HEK293 (cell line): ENCODE results near the gene PCDHGC5.

ENCODE experiments used
- CTCF ChIA-PET: fragments of 350-600 bp; formaldehyde crosslinking; extraction: SDS; loops from one replicate; lab custom pipeline; 2021; ENCODE audit warnings: antibody characterized with exemption; lab: Yijun Ruan, JAX
- POLR2A ChIA-PET: fragments of 300-600 bp; formaldehyde crosslinking; extraction: SDS; loops from one replicate; lab custom pipeline; 2020; ENCODE audit warnings: antibody characterized with exemption, inconsistent platforms; lab: Yijun Ruan, JAX
- H3K27ac ChIP-seq: fragments of 200-500 bp; sonication (Bioruptor generic); 2 replicates; pipeline ENCODE4 v1.5.1; 2014; ENCODE audit warnings: low read depth, low read length, control low read depth, inconsistent platforms; ENCODE audit errors: extremely low read depth
- H3K36me3 ChIP-seq, 2 experiments: fragments of 200-500 bp in 1 of 2; sonication (Bioruptor generic) in 1 of 2; 1 replicate in 1 of 2; 2 replicates in 1 of 2; pipeline ENCODE4 v1.5.1; 2014 to 2017; ENCODE audit warnings: inconsistent platforms in 2 of 2, low read length in 2 of 2; ENCODE audit not compliant: control insufficient read depth in 2 of 2, insufficient read depth in 1 of 2
- H3K4me1 ChIP-seq: fragments of 200-500 bp; sonication (Bioruptor generic); 2 replicates; pipeline ENCODE4 v1.5.1; 2014; ENCODE audit warnings: mild to moderate bottlenecking, low read length, inconsistent platforms; ENCODE audit not compliant: control insufficient read depth, insufficient read depth
- H3K4me3 ChIP-seq: 2 replicates; pipeline ENCODE4 v1.5.1; 2011; ENCODE audit warnings: low read depth, mild to moderate bottlenecking, control low read depth, low read length, moderate library complexity
- H3K9me3 ChIP-seq: fragments of 200-500 bp; sonication (Bioruptor generic); 2 replicates; pipeline ENCODE4 v1.5.1; 2014; ENCODE audit warnings: low read depth, low read length, inconsistent platforms; ENCODE audit not compliant: control insufficient read depth, insufficient read depth
- EGR2 ChIP-seq: fragments of 450-650 bp; formaldehyde crosslinking; IDR thresholded peaks from 2 replicates; pipeline ENCODE4 v1.5.1; 2016; ENCODE audit warnings: low read depth, missing biosample characterization, missing genetic modification characterization
- KLF8 ChIP-seq: fragments of 450-650 bp; formaldehyde crosslinking; IDR thresholded peaks from 2 replicates; pipeline ENCODE4 v1.5.1; 2016; ENCODE audit warnings: missing biosample characterization, missing genetic modification characterization
- OSR2 ChIP-seq: fragments of 450-650 bp; formaldehyde crosslinking; IDR thresholded peaks from 2 replicates; pipeline ENCODE4 v1.5.1; 2016; ENCODE audit warnings: missing biosample characterization, missing genetic modification characterization
- SP2 ChIP-seq: fragments of 450-650 bp; formaldehyde crosslinking; IDR thresholded peaks from 2 replicates; pipeline ENCODE4 v1.5.1; 2016; ENCODE audit warnings: missing biosample characterization, missing genetic modification characterization
- ZFHX2 ChIP-seq: fragments of 450-650 bp; formaldehyde crosslinking; conservative IDR thresholded peaks from 2 replicates; pipeline ENCODE4 v1.5.1; 2016; ENCODE audit warnings: missing biosample characterization, missing genetic modification characterization
- ZNF138 ChIP-seq: fragments of 450-650 bp; formaldehyde crosslinking; IDR thresholded peaks from 2 replicates; pipeline ENCODE4 v1.5.1; 2016; ENCODE audit warnings: missing biosample characterization, missing genetic modification characterization, borderline replicate concordance
- ZNF311 ChIP-seq: fragments of 450-650 bp; formaldehyde crosslinking; IDR thresholded peaks from 2 replicates; pipeline ENCODE4 v1.5.1; 2017; ENCODE audit warnings: missing biosample characterization, missing genetic modification characterization, borderline replicate concordance
- ZNF426 ChIP-seq: fragments of 450-650 bp; formaldehyde crosslinking; IDR thresholded peaks from 2 replicates; pipeline ENCODE4 v1.5.1; 2017; ENCODE audit warnings: missing biosample characterization, missing genetic modification characterization, mild to moderate bottlenecking, inconsistent platforms, moderate library complexity
- ZNF785 ChIP-seq: fragments of 450-650 bp; formaldehyde crosslinking; IDR thresholded peaks from 2 replicates; pipeline ENCODE4 v1.5.1; 2016; ENCODE audit warnings: missing biosample characterization, missing genetic modification characterization
- ZNF791 ChIP-seq: fragments of 450-650 bp; formaldehyde crosslinking; IDR thresholded peaks from 2 replicates; pipeline ENCODE4 v1.5.1; 2016; ENCODE audit warnings: missing biosample characterization, missing genetic modification characterization
- TF ChIP-seq, protein P1 (sequence below): fragments of 450-650 bp; formaldehyde crosslinking; IDR thresholded peaks from 2 replicates; pipeline ENCODE4 v1.5.1; 2017; ENCODE audit warnings: missing biosample characterization, mild to moderate bottlenecking, missing genetic modification characterization, moderate library complexity
- TF ChIP-seq, protein P2 (sequence below): fragments of 450-650 bp; formaldehyde crosslinking; IDR thresholded peaks from 2 replicates; pipeline ENCODE4 v1.5.1; 2016; ENCODE audit warnings: missing biosample characterization, missing genetic modification characterization
- TF ChIP-seq, protein P3 (sequence below): fragments of 450-650 bp; formaldehyde crosslinking; IDR thresholded peaks from 2 replicates; pipeline ENCODE4 v1.5.1; 2016; ENCODE audit warnings: missing biosample characterization, missing genetic modification characterization
- TF ChIP-seq, protein P4 (sequence below): fragments of 450-650 bp; formaldehyde crosslinking; IDR thresholded peaks from 2 replicates; pipeline ENCODE4 v1.5.1; 2016; ENCODE audit warnings: missing biosample characterization, missing genetic modification characterization, borderline replicate concordance

PCDHGC5 gene

DNA sequence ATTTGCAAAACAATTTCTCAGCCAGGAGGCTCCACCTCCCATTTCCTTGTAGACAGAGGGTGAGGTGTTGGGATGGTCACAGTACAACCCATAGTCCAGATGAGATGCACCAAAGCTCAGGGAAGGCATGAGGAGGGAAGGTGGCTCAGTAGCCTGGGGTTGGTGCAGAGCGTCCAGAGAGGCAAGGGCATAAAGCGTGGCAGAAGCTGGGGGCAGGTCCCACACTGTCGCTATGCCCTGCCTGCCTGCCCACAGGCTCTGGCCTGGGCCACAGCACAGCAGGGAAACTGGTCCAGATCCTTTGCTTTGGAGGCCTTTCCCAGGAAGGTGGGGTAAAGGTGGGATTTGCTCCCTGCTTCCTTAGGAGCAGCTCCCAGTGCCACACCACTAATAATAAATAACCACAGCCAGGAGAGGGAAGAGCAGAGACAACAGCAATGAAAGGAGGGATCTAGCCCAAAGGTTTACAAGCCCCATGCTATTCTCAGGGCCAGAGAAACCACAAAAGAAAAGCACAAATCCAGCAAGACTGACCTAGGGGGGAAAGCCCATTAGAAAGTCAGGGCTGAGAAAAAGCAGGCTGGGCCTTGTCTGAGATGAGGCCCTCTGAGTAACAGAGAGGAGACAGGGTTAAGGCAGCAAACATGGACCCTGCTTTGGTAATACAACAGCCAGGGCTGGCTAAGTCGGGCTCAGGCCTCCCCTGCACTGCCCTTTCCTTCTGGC lies 27.2 kb downstream of the PCDHGC5 start:
- H3K4me3 ChIP-seq: no peak overlapping the region

DNA sequence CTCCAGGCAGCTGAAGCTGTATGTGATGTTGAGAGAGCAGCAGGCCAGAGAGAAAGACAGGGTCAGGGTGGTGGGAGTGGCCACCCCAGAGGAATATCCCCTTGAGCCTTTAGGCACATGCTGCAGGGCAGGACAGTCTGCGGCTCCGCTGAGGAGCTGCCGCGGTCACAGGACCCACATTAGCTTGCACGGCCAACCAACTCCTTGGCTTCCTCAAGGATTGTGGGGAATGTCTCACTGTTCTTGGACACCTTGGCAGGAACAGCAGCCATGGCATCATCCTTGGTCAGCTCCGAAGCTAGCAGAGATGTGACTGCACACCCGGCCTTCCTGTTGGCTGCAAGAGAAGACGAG lies 27.8 kb downstream of the PCDHGC5 start:
- TF ChIP-seq ZNF426: no peak
- Histone ChIP-seq H3K36me3 (peaks cover 10 to 72% of the 10 kb centered on the region in 2 experiments), H3K27ac (no peak overlapping the region), H3K9me3 (no peaks in the 10 kb centered on the region), H3K4me3 (no peak overlapping the region), H3K4me1 (peaks cover 6% of the 10 kb centered on the region)
- POLR2A ChIA-PET: no interaction called here
- CTCF ChIA-PET: interaction anchor here (0.8 to 5.2 kb wide), 4 partner anchors 7 to 178 kb away, joined by 3 to 67 read pairs (median 4); partner anchors contain the start of gene PCDHGA2

More for the DNA sequence above, 27.2 kb downstream of the PCDHGC5 start:
- Histone ChIP-seq H3K36me3 (peaks cover 10 to 72% of the 10 kb centered on the region in 2 experiments), H3K4me1 (peaks cover 3% of the 10 kb centered on the region; the same call in 1 of the 2 replicates), H3K27ac (no peak overlapping the region), H3K9me3 (no peaks in the 10 kb centered on the region)
- no peak for TF ChIP-seq ZFHX2 (tag by site-specific recombination)
- TF ChIP-seq, protein P1, sequence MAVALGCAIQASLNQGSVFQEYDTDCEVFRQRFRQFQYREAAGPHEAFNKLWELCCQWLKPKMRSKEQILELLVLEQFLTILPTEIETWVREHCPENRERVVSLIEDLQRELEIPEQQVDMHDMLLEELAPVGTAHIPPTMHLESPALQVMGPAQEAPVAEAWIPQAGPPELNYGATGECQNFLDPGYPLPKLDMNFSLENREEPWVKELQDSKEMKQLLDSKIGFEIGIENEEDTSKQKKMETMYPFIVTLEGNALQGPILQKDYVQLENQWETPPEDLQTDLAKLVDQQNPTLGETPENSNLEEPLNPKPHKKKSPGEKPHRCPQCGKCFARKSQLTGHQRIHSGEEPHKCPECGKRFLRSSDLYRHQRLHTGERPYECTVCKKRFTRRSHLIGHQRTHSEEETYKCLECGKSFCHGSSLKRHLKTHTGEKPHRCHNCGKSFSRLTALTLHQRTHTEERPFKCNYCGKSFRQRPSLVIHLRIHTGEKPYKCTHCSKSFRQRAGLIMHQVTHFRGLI: peak; percentile 44; the same call in 1 of the 2 replicates
- ChIA-PET CTCF (interaction anchor here (0.6 to 5.8 kb wide), 9 partner anchors 7 to 360 kb away, joined by 3 to 67 read pairs (median 5); partner anchors contain the start of genes PCDHGA10, PCDHGA11 and PCDHGA2), POLR2A (no interaction called here)

DNA sequence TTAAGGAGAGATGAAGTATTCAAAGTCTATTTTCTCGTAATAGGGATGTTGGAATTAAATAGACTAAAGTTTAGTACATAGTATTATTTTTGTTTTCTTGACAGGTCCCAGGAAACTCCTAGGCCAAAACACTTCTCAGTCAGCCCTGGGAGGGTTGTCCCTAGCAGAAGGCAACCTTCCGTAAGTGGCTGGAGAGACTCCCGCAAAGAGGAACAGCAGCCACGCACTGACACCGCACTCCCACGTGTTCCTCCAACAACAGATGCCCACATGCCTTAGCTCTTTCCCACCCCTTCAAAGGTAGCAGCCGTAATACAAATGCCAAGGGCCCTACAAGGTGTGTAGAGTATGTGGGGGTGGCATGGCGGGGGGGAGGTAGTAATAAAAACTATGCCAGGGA lies 28.4 kb downstream of the PCDHGC5 start:
- TF ChIP-seq, protein P2, sequence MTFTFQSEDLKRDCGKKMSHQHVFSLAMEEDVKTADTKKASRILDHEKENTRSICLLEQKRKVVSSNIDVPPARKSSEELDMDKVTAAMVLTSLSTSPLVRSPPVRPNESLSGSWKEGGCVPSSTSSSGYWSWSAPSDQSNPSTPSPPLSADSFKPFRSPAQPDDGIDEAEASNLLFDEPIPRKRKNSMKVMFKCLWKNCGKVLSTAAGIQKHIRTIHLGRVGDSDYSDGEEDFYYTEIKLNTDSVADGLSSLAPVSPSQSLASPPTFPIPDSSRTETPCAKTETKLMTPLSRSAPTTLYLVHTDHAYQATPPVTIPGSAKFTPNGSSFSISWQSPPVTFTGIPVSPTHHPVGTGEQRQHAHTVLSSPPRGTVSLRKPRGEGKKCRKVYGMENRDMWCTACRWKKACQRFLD: no peak
- TF ChIP-seq EGR2 (tag by site-specific recombination) (0 out of 2 replicates have a peak, but pooled peaks have one; percentile 17), ZFHX2 (tag by site-specific recombination) (peak; percentile 36)
- ChIA-PET CTCF (interaction anchor here (0.8 to 1.5 kb wide), 4 partner anchors 40 to 178 kb away, joined by 3 to 9 read pairs (median 6); partner anchors contain the start of genes PCDHGA11 and PCDHGA2), POLR2A (no interaction called here)
- Histone ChIP-seq H3K9me3 (no peaks in the 10 kb centered on the region), H3K4me1 (peaks cover 8% of the 10 kb centered on the region), H3K4me3 (no peak overlapping the region), H3K36me3 (peaks cover 11 to 76% of the 10 kb centered on the region in 2 experiments), H3K27ac (no peak overlapping the region)

DNA sequence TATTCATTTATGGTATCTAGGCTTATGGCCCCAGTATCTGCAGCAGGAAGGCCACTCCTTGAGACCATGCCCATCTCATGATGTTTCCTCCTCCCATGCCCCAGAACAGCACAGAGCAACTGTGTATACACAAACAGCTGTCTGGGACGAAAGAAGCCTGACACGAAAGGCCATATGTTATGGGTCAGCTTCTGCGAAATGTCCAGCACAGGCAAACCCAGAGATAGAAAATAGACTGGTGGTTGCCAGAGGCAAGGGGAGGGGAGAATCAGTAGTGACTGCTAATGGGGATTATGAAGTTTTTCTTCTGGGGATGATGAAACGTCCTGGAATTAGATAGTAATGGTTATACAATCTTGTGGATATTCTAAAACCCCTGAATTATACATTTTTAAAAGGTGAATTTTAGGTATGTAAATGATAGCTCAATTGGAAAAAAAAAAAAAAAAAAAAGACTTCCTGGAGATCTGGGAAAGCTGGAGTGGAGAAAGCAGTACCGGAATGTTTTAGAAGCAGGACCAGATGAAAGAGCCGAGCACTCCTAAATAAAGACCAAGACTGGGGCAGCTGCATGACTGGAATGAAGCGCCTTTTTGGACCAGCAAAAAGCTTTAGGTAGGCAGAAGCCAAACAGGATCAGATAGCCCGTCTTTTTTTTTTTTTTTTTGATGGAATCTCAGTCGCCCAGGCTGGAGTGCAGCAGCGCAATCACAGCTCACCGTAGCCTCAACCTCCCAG lies 29.2 kb downstream of the PCDHGC5 start:
- ChIA-PET POLR2A (no interaction called here), CTCF (interaction anchor here (0.6 to 1.5 kb wide), 4 partner anchors 40 to 121 kb away, joined by 3 to 9 read pairs (median 6); partner anchors contain the start of gene PCDHGA11)
- Histone ChIP-seq H3K27ac (no peak overlapping the region), H3K4me3 (no peak overlapping the region), H3K9me3 (no peaks in the 10 kb centered on the region), H3K4me1 (peaks cover 8% of the 10 kb centered on the region), H3K36me3 (peaks cover 16 to 80% of the 10 kb centered on the region in 2 experiments)
- TF ChIP-seq ZNF785 (tag by site-specific recombination) (no peak), ZNF138 (tag by site-specific recombination) (no peak), ZFHX2 (tag by site-specific recombination) (no peak), SP2 (tag by site-specific recombination) (no peak), ZNF311 (tag by site-specific recombination) (no peak), KLF8 (tag by site-specific recombination) (no peak), ZNF791 (tag by site-specific recombination) (no peak), OSR2 (no peak)
- TF ChIP-seq, protein P3, sequence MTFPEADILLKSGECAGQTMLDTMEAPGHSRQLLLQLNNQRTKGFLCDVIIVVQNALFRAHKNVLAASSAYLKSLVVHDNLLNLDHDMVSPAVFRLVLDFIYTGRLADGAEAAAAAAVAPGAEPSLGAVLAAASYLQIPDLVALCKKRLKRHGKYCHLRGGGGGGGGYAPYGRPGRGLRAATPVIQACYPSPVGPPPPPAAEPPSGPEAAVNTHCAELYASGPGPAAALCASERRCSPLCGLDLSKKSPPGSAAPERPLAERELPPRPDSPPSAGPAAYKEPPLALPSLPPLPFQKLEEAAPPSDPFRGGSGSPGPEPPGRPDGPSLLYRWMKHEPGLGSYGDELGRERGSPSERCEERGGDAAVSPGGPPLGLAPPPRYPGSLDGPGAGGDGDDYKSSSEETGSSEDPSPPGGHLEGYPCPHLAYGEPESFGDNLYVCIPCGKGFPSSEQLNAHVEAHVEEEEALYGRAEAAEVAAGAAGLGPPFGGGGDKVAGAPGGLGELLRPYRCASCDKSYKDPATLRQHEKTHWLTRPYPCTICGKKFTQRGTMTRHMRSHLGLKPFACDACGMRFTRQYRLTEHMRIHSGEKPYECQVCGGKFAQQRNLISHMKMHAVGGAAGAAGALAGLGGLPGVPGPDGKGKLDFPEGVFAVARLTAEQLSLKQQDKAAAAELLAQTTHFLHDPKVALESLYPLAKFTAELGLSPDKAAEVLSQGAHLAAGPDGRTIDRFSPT (tag by site-specific recombination): no peak
- TF ChIP-seq, protein P2: no peak
- TF ChIP-seq, protein P4, sequence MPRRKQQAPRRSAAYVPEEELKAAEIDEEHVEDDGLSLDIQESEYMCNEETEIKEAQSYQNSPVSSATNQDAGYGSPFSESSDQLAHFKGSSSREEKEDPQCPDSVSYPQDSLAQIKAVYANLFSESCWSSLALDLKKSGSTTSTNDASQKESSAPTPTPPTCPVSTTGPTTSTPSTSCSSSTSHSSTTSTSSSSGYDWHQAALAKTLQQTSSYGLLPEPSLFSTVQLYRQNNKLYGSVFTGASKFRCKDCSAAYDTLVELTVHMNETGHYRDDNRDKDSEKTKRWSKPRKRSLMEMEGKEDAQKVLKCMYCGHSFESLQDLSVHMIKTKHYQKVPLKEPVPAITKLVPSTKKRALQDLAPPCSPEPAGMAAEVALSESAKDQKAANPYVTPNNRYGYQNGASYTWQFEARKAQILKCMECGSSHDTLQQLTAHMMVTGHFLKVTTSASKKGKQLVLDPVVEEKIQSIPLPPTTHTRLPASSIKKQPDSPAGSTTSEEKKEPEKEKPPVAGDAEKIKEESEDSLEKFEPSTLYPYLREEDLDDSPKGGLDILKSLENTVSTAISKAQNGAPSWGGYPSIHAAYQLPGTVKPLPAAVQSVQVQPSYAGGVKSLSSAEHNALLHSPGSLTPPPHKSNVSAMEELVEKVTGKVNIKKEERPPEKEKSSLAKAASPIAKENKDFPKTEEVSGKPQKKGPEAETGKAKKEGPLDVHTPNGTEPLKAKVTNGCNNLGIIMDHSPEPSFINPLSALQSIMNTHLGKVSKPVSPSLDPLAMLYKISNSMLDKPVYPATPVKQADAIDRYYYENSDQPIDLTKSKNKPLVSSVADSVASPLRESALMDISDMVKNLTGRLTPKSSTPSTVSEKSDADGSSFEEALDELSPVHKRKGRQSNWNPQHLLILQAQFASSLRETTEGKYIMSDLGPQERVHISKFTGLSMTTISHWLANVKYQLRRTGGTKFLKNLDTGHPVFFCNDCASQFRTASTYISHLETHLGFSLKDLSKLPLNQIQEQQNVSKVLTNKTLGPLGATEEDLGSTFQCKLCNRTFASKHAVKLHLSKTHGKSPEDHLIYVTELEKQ (tag by site-specific recombination): no peak
